ENCODE results near the gene ZNF280B. TPM values are rescaled to one million over a fixed set of nuclear protein-coding genes. Genes with fewer than 3 reads are reported as not detected.
"Not testable (repeated sequence)": the region's sequence is repeated elsewhere in the genome, so short reads cannot be mapped to it uniquely, and the experiment has no call there.

ZNF280B gene
- polyA plus RNA-seq, 1 donor from 2014 or later: 0.98 TPM

- not testable (repeated sequence) for H3F3A ChIP-seq (ENCODE audit: insufficient read depth, low read length, poor library complexity, severe bottlenecking); H3K27ac ChIP-seq (ENCODE audit: low read length); H3K4me3 ChIP-seq (ENCODE audit: low read length); H3K9me3 ChIP-seq (ENCODE audit: low read length); H4K20me1 ChIP-seq (ENCODE audit: insufficient read depth); H3K27me3 ChIP-seq (ENCODE audit: insufficient read depth, low read depth, low read length); H2AFZ ChIP-seq (ENCODE audit: low read depth, low read length); H3K4me2 ChIP-seq (ENCODE audit: low read length); H3K9me2 ChIP-seq (ENCODE audit: insufficient read depth, low read length); H3K9ac ChIP-seq (ENCODE audit: low read length); H3K36me3 ChIP-seq (ENCODE audit: insufficient read depth, low read length)
- peaks cover 15% of the 10 kb centered on the region for H3K79me2 ChIP-seq (replicated peaks; ENCODE audit: insufficient read depth, low read length)
These were observed 1.4 kb upstream of the ZNF280B start for GRCh38 chr22:22509912-22510311.

GRCh38 chr22:22507743-22508273, 734 bp downstream of the ZNF280B start:
- peak overlapping the region; percentile 94 for H3K4me2 ChIP-seq (ENCODE audit: low read length)
- peak overlapping the region; percentile 62 for H3K27ac ChIP-seq (ENCODE audit: low read length)
- no peaks in the 10 kb centered on the region for H4K20me1 ChIP-seq (ENCODE audit: insufficient read depth)
- H3F3A ChIP-seq (ENCODE audit: insufficient read depth, low read length, poor library complexity, severe bottlenecking): no peaks in the 10 kb centered on the region
- H3K9me3 ChIP-seq (ENCODE audit: low read length): no peaks in the 10 kb centered on the region
- peak overlapping the region; percentile 80 for H3K9ac ChIP-seq (ENCODE audit: low read length)
- no peaks in the 10 kb centered on the region for H3K9me2 ChIP-seq (ENCODE audit: insufficient read depth, low read length)
- peak overlapping the region; percentile 58 for H2AFZ ChIP-seq (ENCODE audit: low read depth, low read length)
- H3K36me3 ChIP-seq (ENCODE audit: insufficient read depth, low read length): peaks cover 4% of the 10 kb centered on the region
- TF ChIP-seq EZH2 (IDR thresholded peaks at IDR 0.05; ENCODE audit: borderline replicate concordance, insufficient read depth, low read length, poor library complexity, severe bottlenecking) (no peak), EP300 (conservative IDR thresholded peaks at IDR 0.05; ENCODE audit: poor library complexity, severe bottlenecking) (no peak), MXI1 (conservative IDR thresholded peaks at IDR 0.05; ENCODE audit: poor library complexity, severe bottlenecking) (no peak), POLR2AphosphoS5 (IDR thresholded peaks at IDR 0.05) (no peak), SMC3 (conservative IDR thresholded peaks at IDR 0.05; ENCODE audit: poor library complexity) (no peak), RAD21 (conservative IDR thresholded peaks at IDR 0.05) (no peak), TAF1 (IDR thresholded peaks at IDR 0.05; ENCODE audit: low read depth) (no peak)
- TF ChIP-seq, protein P1, sequence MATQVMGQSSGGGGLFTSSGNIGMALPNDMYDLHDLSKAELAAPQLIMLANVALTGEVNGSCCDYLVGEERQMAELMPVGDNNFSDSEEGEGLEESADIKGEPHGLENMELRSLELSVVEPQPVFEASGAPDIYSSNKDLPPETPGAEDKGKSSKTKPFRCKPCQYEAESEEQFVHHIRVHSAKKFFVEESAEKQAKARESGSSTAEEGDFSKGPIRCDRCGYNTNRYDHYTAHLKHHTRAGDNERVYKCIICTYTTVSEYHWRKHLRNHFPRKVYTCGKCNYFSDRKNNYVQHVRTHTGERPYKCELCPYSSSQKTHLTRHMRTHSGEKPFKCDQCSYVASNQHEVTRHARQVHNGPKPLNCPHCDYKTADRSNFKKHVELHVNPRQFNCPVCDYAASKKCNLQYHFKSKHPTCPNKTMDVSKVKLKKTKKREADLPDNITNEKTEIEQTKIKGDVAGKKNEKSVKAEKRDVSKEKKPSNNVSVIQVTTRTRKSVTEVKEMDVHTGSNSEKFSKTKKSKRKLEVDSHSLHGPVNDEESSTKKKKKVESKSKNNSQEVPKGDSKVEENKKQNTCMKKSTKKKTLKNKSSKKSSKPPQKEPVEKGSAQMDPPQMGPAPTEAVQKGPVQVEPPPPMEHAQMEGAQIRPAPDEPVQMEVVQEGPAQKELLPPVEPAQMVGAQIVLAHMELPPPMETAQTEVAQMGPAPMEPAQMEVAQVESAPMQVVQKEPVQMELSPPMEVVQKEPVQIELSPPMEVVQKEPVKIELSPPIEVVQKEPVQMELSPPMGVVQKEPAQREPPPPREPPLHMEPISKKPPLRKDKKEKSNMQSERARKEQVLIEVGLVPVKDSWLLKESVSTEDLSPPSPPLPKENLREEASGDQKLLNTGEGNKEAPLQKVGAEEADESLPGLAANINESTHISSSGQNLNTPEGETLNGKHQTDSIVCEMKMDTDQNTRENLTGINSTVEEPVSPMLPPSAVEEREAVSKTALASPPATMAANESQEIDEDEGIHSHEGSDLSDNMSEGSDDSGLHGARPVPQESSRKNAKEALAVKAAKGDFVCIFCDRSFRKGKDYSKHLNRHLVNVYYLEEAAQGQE (IDR thresholded peaks at IDR 0.05; ENCODE audit: borderline replicate concordance): no peak
- TF ChIP-seq, protein P2, sequence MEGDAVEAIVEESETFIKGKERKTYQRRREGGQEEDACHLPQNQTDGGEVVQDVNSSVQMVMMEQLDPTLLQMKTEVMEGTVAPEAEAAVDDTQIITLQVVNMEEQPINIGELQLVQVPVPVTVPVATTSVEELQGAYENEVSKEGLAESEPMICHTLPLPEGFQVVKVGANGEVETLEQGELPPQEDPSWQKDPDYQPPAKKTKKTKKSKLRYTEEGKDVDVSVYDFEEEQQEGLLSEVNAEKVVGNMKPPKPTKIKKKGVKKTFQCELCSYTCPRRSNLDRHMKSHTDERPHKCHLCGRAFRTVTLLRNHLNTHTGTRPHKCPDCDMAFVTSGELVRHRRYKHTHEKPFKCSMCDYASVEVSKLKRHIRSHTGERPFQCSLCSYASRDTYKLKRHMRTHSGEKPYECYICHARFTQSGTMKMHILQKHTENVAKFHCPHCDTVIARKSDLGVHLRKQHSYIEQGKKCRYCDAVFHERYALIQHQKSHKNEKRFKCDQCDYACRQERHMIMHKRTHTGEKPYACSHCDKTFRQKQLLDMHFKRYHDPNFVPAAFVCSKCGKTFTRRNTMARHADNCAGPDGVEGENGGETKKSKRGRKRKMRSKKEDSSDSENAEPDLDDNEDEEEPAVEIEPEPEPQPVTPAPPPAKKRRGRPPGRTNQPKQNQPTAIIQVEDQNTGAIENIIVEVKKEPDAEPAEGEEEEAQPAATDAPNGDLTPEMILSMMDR (IDR thresholded peaks at IDR 0.05; ENCODE audit: poor library complexity, severe bottlenecking): no peak
- H3K27me3 ChIP-seq (ENCODE audit: insufficient read depth, low read depth, low read length): no peaks in the 10 kb centered on the region
- peak overlapping the region; percentile 91 for H3K4me3 ChIP-seq (ENCODE audit: low read length)
- peaks cover 15% of the 10 kb centered on the region for H3K79me2 ChIP-seq (replicated peaks; ENCODE audit: insufficient read depth, low read length)

- H3K27ac ChIP-seq (ENCODE audit: low read length): no peak overlapping the region
- peaks cover 15% of the 10 kb centered on the region for H3K79me2 ChIP-seq (replicated peaks; ENCODE audit: insufficient read depth, low read length)
- no peaks in the 10 kb centered on the region for H3K27me3 ChIP-seq (ENCODE audit: insufficient read depth, low read depth, low read length)
- no peaks in the 10 kb centered on the region for H3F3A ChIP-seq (ENCODE audit: insufficient read depth, low read length, poor library complexity, severe bottlenecking)
- H3K36me3 ChIP-seq (ENCODE audit: insufficient read depth, low read length): peaks cover 4% of the 10 kb centered on the region
- TF ChIP-seq MXI1 (conservative IDR thresholded peaks at IDR 0.05; ENCODE audit: poor library complexity, severe bottlenecking) (no peak), EP300 (conservative IDR thresholded peaks at IDR 0.05; ENCODE audit: poor library complexity, severe bottlenecking) (no peak), EZH2 (IDR thresholded peaks at IDR 0.05; ENCODE audit: borderline replicate concordance, insufficient read depth, low read length, poor library complexity, severe bottlenecking) (no peak), POLR2AphosphoS5 (IDR thresholded peaks at IDR 0.05) (no peak), RAD21 (conservative IDR thresholded peaks at IDR 0.05) (no peak), TAF1 (IDR thresholded peaks at IDR 0.05; ENCODE audit: low read depth) (no peak), SMC3 (conservative IDR thresholded peaks at IDR 0.05; ENCODE audit: poor library complexity) (no peak)
- TF ChIP-seq, protein P2 (IDR thresholded peaks at IDR 0.05; ENCODE audit: poor library complexity, severe bottlenecking): no peak
- TF ChIP-seq, protein P1 (IDR thresholded peaks at IDR 0.05; ENCODE audit: borderline replicate concordance): no peak
- H4K20me1 ChIP-seq (ENCODE audit: insufficient read depth): no peaks in the 10 kb centered on the region
- H3K9ac ChIP-seq (ENCODE audit: low read length): no peak overlapping the region
- peak overlapping the region; percentile 94 for H3K4me2 ChIP-seq (ENCODE audit: low read length)
- H3K9me2 ChIP-seq (ENCODE audit: insufficient read depth, low read length): no peaks in the 10 kb centered on the region
- no peaks in the 10 kb centered on the region for H3K9me3 ChIP-seq (ENCODE audit: low read length)
- peak overlapping the region; percentile 91 for H3K4me3 ChIP-seq (ENCODE audit: low read length)
- no peak overlapping the region for H2AFZ ChIP-seq (ENCODE audit: low read depth, low read length)
These were observed 1.8 kb downstream of the ZNF280B start for GRCh38 chr22:22506736-22507135.

All from neural cell (in vitro differentiated cells).